Measurements from ENCODE around the gene KCNK6.

- TF ChIP-seq CTCF (IDR thresholded peaks at IDR 0.05; ENCODE audit: extremely low read depth in 1 of 2, insufficient read depth in 1 of 2, low read depth in 1 of 2, low read length in 2 of 2), result no peak
- TF ChIP-seq POLR2A (IDR thresholded peaks at IDR 0.05; ENCODE audit: low read depth, low read length), result no peak
- no peak for TF ChIP-seq POLR2AphosphoS5 (IDR thresholded peaks at IDR 0.05; ENCODE audit: insufficient read depth, low read depth, low read length)
- no peak for TF ChIP-seq FOS (IDR thresholded peaks at IDR 0.05; ENCODE audit: borderline replicate concordance, insufficient read depth, low read length)
Measured at GRCh38 chr19:38298821-38299680, 20.6 kb upstream of the KCNK6 start.
